ENCODE results near the gene TNP2. TPM values are rescaled to one million over a fixed set of nuclear protein-coding genes. Genes with fewer than 3 reads are reported as not detected.

Gene TNP2
- total RNA-seq, 1 experiment from 2014 or later: not detected

DNA sequence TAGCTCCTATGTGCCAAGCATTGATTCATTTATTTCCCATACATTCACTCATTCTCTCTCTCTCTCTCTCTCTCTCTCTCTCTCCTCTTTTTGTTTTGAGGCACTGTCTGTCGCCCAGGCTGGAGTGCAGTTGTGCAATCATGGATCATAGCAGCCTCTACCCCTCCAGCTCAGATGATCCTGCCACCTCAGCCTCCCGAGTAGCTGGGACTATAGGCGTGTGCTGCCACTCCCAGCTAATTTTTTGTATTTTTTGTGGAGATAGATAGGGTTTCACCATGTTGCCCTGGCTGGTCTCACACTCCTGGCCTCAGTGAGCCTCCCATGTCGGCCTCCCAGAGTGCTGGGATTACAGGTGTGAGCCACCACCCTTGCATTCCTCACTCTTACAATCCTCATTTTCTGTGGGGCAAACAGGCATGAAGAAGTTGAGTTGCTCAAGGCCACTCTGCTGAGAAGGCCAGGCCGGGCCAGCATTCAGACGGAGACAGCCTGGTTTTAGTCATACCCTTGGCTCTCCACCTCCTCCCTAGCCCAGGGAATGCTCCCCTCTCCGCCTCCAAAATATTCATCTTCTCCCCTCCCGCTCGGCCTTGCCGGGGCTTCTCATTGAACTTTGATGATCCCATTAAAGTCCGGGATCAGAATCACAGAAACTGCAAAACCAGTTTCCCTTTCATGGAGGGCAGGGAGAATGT, 7.9 kb upstream of the TNP2 start:
- Histone ChIP-seq H4K20me1 (ENCODE audit: insufficient read depth, low read depth, low read length) (no peaks in the 10 kb centered on the region), H2AFZ (ENCODE audit: low read length) (no peak overlapping the region), H3K36me3 (ENCODE audit: insufficient read depth, low read length) (no peaks in the 10 kb centered on the region), H3K27me3 (ENCODE audit: low read length) (no peaks in the 10 kb centered on the region), H3K4me2 (ENCODE audit: low read depth, low read length, poor library complexity, severe bottlenecking) (no peak overlapping the region), H3K9ac (ENCODE audit: low read length) (no peak overlapping the region), H3K79me2 (ENCODE audit: low read length) (no peaks in the 10 kb centered on the region), H3K9me2 (replicated peaks; ENCODE audit: insufficient read depth, low read length) (no peaks in the 10 kb centered on the region), H3K4me3 (ENCODE audit: low read length) (no peak overlapping the region), H3K9me3 (ENCODE audit: low read length) (no peaks in the 10 kb centered on the region), H3K4me1 (ENCODE audit: low read length) (no peaks in the 10 kb centered on the region), H3K27ac (ENCODE audit: low read length) (no peak overlapping the region)
- no peak for DNase-seq

- Histone ChIP-seq H3K79me2 (ENCODE audit: low read length) (no peaks in the 10 kb centered on the region), H4K20me1 (ENCODE audit: insufficient read depth, low read depth, low read length) (no peaks in the 10 kb centered on the region), H3K36me3 (ENCODE audit: insufficient read depth, low read length) (no peaks in the 10 kb centered on the region), H3K4me3 (ENCODE audit: low read length) (no peak within 1 kb of the TSS), H3K4me2 (ENCODE audit: low read depth, low read length, poor library complexity, severe bottlenecking) (no peak within 1 kb of the TSS), H3K9ac (ENCODE audit: low read length) (no peak within 1 kb of the TSS), H3K4me1 (ENCODE audit: low read length) (no peaks in the 10 kb centered on the region), H3K27me3 (ENCODE audit: low read length) (no peaks in the 10 kb centered on the region), H3K9me2 (replicated peaks; ENCODE audit: insufficient read depth, low read length) (no peaks in the 10 kb centered on the region), H3K27ac (ENCODE audit: low read length) (no peak within 1 kb of the TSS), H2AFZ (ENCODE audit: low read length) (no peak within 1 kb of the TSS), H3K9me3 (ENCODE audit: low read length) (no peaks in the 10 kb centered on the region)
- DNase-seq: no peak
These were observed 7.2 kb upstream of the TNP2 start, which contains the start of gene PRM2 for GRCh38 chr16:11276143-11276895. Gene PRM2 (minus strand): TSS chr16:11276480. CDS start chr16:11276370, 110 bp downstream.

DNA sequence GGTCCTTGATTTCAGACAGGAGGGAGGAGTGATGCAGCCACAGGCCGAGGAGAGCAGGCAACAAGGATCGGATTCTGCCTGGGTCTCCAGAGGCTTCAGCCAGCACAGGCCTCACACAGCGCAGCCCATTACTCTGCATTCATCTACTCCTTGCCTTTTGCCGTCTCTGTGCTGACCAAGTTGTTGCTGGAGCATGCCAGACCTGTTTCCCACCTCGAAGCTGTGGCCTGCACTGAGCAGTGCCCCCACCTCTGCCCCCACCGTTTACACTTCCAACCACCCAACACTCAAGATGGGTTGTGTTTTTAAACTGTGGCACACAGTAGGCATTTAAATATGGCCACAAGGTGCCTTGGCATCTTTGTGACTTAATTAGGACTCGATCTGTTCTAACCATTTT, 5.8 kb upstream of the TNP2 start:
- DNase-seq: no peak
- Histone ChIP-seq H3K36me3 (ENCODE audit: insufficient read depth, low read length) (no peaks in the 10 kb centered on the region), H3K9ac (ENCODE audit: low read length) (no peak overlapping the region), H3K4me1 (ENCODE audit: low read length) (no peaks in the 10 kb centered on the region), H2AFZ (ENCODE audit: low read length) (no peak overlapping the region), H4K20me1 (ENCODE audit: insufficient read depth, low read depth, low read length) (no peaks in the 10 kb centered on the region), H3K4me3 (ENCODE audit: low read length) (no peak overlapping the region), H3K4me2 (ENCODE audit: low read depth, low read length, poor library complexity, severe bottlenecking) (no peak overlapping the region), H3K27me3 (ENCODE audit: low read length) (no peaks in the 10 kb centered on the region), H3K79me2 (ENCODE audit: low read length) (no peaks in the 10 kb centered on the region), H3K9me2 (replicated peaks; ENCODE audit: insufficient read depth, low read length) (no peaks in the 10 kb centered on the region), H3K27ac (ENCODE audit: low read length) (no peak overlapping the region), H3K9me3 (ENCODE audit: low read length) (no peaks in the 10 kb centered on the region)

- H3K79me2 ChIP-seq (ENCODE audit: low read length): no peaks in the 10 kb centered on the region
- H4K20me1 ChIP-seq (ENCODE audit: insufficient read depth, low read depth, low read length): no peaks in the 10 kb centered on the region
- no peak overlapping the region for H3K9ac ChIP-seq (ENCODE audit: low read length)
- no peaks in the 10 kb centered on the region for H3K4me1 ChIP-seq (ENCODE audit: low read length)
- no peaks in the 10 kb centered on the region for H3K9me3 ChIP-seq (ENCODE audit: low read length)
- no peak overlapping the region for H3K4me3 ChIP-seq (ENCODE audit: low read length)
- no peak for DNase-seq
- H3K9me2 ChIP-seq (replicated peaks; ENCODE audit: insufficient read depth, low read length): no peaks in the 10 kb centered on the region
- no peak overlapping the region for H2AFZ ChIP-seq (ENCODE audit: low read length)
- H3K27me3 ChIP-seq (ENCODE audit: low read length): no peaks in the 10 kb centered on the region
- H3K27ac ChIP-seq (ENCODE audit: low read length): no peak overlapping the region
- H3K4me2 ChIP-seq (ENCODE audit: low read depth, low read length, poor library complexity, severe bottlenecking): no peak overlapping the region
- no peaks in the 10 kb centered on the region for H3K36me3 ChIP-seq (ENCODE audit: insufficient read depth, low read length)
These were observed 4.7 kb upstream of the TNP2 start for GRCh38 chr16:11273721-11274324.

DNA sequence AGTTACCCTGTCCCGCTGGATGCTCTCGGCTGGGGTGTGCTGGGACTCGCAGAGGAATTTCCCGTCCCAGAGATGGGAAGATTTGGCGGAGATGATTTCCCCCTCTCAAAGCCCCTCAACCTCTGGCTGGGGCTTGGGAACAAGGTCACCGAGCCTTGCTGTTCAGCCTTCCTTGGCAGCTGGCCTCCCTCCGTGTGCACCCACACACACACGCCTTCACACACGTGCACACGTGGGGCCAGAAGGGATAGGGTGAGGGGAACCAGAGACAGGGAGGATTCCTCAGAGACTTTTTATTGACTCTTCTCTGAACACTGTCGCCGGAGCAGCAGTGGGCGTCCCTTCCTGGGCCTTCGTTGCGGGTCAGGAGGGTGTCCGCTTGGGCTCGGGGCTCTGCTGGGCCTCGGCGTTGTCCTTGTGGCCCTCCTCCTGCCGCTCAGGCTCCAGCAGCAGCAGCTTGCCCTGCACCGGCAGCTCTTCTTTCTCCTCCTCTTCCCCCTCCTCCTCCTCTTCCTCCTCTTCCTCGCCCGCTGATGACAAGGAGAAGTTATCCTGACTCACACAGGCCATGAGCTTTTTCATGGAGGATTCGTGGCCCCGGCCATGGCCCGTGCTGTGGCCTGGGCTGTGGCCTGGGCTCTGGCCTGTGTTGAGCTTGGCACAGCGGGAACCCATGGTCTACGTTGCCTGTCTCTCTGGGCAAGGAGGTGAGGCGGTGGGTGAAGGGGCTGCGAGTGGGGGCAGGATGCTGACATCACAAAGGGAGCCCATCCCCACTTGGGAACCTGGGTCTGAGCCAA, 4.0 kb upstream of the TNP2 start, which contains the start of gene PRM3:
PRM3 (minus strand) TSS at position 709 of the 800 bp plus-strand sequence; CDS start at position 675, 34 bp downstream.
- H2AFZ ChIP-seq (ENCODE audit: low read length): no peak within 1 kb of the TSS
- no peak within 1 kb of the TSS for H3K4me2 ChIP-seq (ENCODE audit: low read depth, low read length, poor library complexity, severe bottlenecking)
- no peak within 1 kb of the TSS for H3K9ac ChIP-seq (ENCODE audit: low read length)
- DNase-seq: no peak
- H3K79me2 ChIP-seq (ENCODE audit: low read length): no peaks in the 10 kb centered on the region
- H3K27ac ChIP-seq (ENCODE audit: low read length): no peak within 1 kb of the TSS
- no peaks in the 10 kb centered on the region for H4K20me1 ChIP-seq (ENCODE audit: insufficient read depth, low read depth, low read length)
- no peaks in the 10 kb centered on the region for H3K9me2 ChIP-seq (replicated peaks; ENCODE audit: insufficient read depth, low read length)
- no peaks in the 10 kb centered on the region for H3K4me1 ChIP-seq (ENCODE audit: low read length)
- no peaks in the 10 kb centered on the region for H3K9me3 ChIP-seq (ENCODE audit: low read length)
- H3K4me3 ChIP-seq (ENCODE audit: low read length): no peak within 1 kb of the TSS
- no peaks in the 10 kb centered on the region for H3K36me3 ChIP-seq (ENCODE audit: insufficient read depth, low read length)
- no peaks in the 10 kb centered on the region for H3K27me3 ChIP-seq (ENCODE audit: low read length)

- H3K4me1 ChIP-seq (ENCODE audit: low read length): no peaks in the 10 kb centered on the region
- no peak overlapping the region for H2AFZ ChIP-seq (ENCODE audit: low read length)
- H3K79me2 ChIP-seq (ENCODE audit: low read length): no peaks in the 10 kb centered on the region
- no peak overlapping the region for H3K9ac ChIP-seq (ENCODE audit: low read length)
- no peak overlapping the region for H3K27ac ChIP-seq (ENCODE audit: low read length)
- no peak overlapping the region for H3K4me2 ChIP-seq (ENCODE audit: low read depth, low read length, poor library complexity, severe bottlenecking)
- no peak overlapping the region for H3K4me3 ChIP-seq (ENCODE audit: low read length)
- H3K9me2 ChIP-seq (replicated peaks; ENCODE audit: insufficient read depth, low read length): no peaks in the 10 kb centered on the region
- no peaks in the 10 kb centered on the region for H4K20me1 ChIP-seq (ENCODE audit: insufficient read depth, low read depth, low read length)
- H3K9me3 ChIP-seq (ENCODE audit: low read length): no peaks in the 10 kb centered on the region
- no peaks in the 10 kb centered on the region for H3K36me3 ChIP-seq (ENCODE audit: insufficient read depth, low read length)
- DNase-seq: no peak
- H3K27me3 ChIP-seq (ENCODE audit: low read length): no peaks in the 10 kb centered on the region
These were observed 3.4 kb upstream of the TNP2 start for GRCh38 chr16:11272484-11272883.

DNA sequence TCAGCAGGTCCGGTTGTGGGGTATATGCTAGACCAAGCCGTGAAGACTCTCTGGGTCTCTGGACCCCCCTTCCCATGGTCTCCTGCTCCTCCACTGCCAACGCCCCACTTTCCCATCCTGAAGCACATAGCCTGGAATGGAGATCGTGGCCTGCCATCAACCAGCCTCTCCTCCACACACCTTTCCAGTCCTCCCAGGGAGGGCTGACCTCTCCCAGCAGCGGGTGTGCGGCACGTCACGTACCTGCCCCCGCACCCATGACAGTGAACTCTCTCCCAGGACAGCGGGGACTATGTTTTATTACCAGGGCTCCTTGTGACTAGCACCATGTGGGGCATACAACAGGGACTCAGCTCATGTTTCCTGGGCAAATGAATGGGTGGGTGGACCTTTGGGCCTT, 2.5 kb upstream of the TNP2 start:
- H3K4me3 ChIP-seq (ENCODE audit: low read length): no peak overlapping the region
- no peaks in the 10 kb centered on the region for H4K20me1 ChIP-seq (ENCODE audit: insufficient read depth, low read depth, low read length)
- H2AFZ ChIP-seq (ENCODE audit: low read length): no peak overlapping the region
- no peaks in the 10 kb centered on the region for H3K79me2 ChIP-seq (ENCODE audit: low read length)
- H3K9me3 ChIP-seq (ENCODE audit: low read length): no peaks in the 10 kb centered on the region
- DNase-seq: no peak
- H3K4me1 ChIP-seq (ENCODE audit: low read length): no peaks in the 10 kb centered on the region
- no peaks in the 10 kb centered on the region for H3K27me3 ChIP-seq (ENCODE audit: low read length)
- no peak overlapping the region for H3K27ac ChIP-seq (ENCODE audit: low read length)
- H3K36me3 ChIP-seq (ENCODE audit: insufficient read depth, low read length): no peaks in the 10 kb centered on the region
- no peak overlapping the region for H3K9ac ChIP-seq (ENCODE audit: low read length)
- no peaks in the 10 kb centered on the region for H3K9me2 ChIP-seq (replicated peaks; ENCODE audit: insufficient read depth, low read length)
- no peak overlapping the region for H3K4me2 ChIP-seq (ENCODE audit: low read depth, low read length, poor library complexity, severe bottlenecking)

Data from Karpas-422 (cell line).